ENCODE data around the gene FOXP4.

The FOXP4 gene

GRCh38 chr6:41528409-41528963 lies 17.7 kb upstream of the FOXP4 start:
- Histone ChIP-seq H3K27me3 (ENCODE audit: low read depth, low read length) (peaks cover 5% of the 10 kb centered on the region), H3K4me2 (ENCODE audit: low read length) (no peak overlapping the region), H4K20me1 (ENCODE audit: insufficient read depth, low read length) (no peaks in the 10 kb centered on the region), H3K4me1 (ENCODE audit: low read length) (peaks cover 16% of the 10 kb centered on the region), H2AFZ (ENCODE audit: low read depth, low read length) (no peak overlapping the region), H3K4me3 (ENCODE audit: low read length) (no peak overlapping the region), H3K27ac (ENCODE audit: low read length) (no peak overlapping the region), H3K9ac (ENCODE audit: low read length) (no peak overlapping the region), H3K79me2 (ENCODE audit: low read length) (no peaks in the 10 kb centered on the region), H3K9me3 (ENCODE audit: insufficient read depth, low read length) (no peaks in the 10 kb centered on the region), H3K36me3 (replicated peaks; ENCODE audit: low read depth, low read length) (no peaks in the 10 kb centered on the region)
- no peak for TF ChIP-seq EZH2phosphoT487 (IDR thresholded peaks at IDR 0.05; ENCODE audit: low read depth)

DNA sequence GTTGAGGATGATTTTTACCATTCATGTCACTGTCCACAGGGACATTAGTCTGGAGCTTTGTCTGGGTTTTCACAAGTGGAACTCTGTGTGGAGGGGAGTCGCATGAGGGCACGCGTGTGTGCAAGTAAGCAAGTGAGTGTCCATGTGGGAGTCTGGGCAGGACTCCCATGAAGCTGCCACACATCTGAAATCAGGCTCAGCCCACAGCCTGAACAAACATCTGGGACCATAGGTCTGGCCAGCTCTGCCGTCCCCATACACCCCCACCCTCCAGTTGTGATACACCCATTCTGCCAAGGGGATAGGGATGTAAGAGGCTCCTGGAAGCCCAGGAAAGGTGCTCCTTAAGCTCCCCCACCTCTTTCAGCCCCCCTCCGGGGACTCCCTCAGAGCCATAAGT lies 17.1 kb upstream of the FOXP4 start:
- Histone ChIP-seq H3K4me1 (ENCODE audit: low read length) (peaks cover 16% of the 10 kb centered on the region), H3K36me3 (replicated peaks; ENCODE audit: low read depth, low read length) (no peaks in the 10 kb centered on the region), H3K9me3 (ENCODE audit: insufficient read depth, low read length) (no peaks in the 10 kb centered on the region), H3K27me3 (ENCODE audit: low read depth, low read length) (no peaks in the 10 kb centered on the region), H3K4me2 (ENCODE audit: low read length) (no peak overlapping the region), H2AFZ (ENCODE audit: low read depth, low read length) (no peak overlapping the region), H4K20me1 (ENCODE audit: insufficient read depth, low read length) (no peaks in the 10 kb centered on the region), H3K79me2 (ENCODE audit: low read length) (no peaks in the 10 kb centered on the region), H3K27ac (ENCODE audit: low read length) (no peak overlapping the region), H3K4me3 (ENCODE audit: low read length) (no peak overlapping the region), H3K9ac (ENCODE audit: low read length) (no peak overlapping the region)
- TF ChIP-seq CTCF (IDR thresholded peaks at IDR 0.05; ENCODE audit: low read depth, low read length) (no peak), EZH2phosphoT487 (IDR thresholded peaks at IDR 0.05; ENCODE audit: low read depth) (no peak)

GRCh38 chr6:41529970-41530369 lies 16.2 kb upstream of the FOXP4 start:
- Histone ChIP-seq H3K9me3 (ENCODE audit: insufficient read depth, low read length) (no peaks in the 10 kb centered on the region), H3K27ac (ENCODE audit: low read length) (no peak overlapping the region), H3K9ac (ENCODE audit: low read length) (no peak overlapping the region), H3K27me3 (ENCODE audit: low read depth, low read length) (no peaks in the 10 kb centered on the region), H4K20me1 (ENCODE audit: insufficient read depth, low read length) (no peaks in the 10 kb centered on the region), H2AFZ (ENCODE audit: low read depth, low read length) (no peak overlapping the region), H3K4me1 (ENCODE audit: low read length) (peaks cover 16% of the 10 kb centered on the region), H3K79me2 (ENCODE audit: low read length) (no peaks in the 10 kb centered on the region), H3K4me3 (ENCODE audit: low read length) (no peak overlapping the region), H3K4me2 (ENCODE audit: low read length) (no peak overlapping the region), H3K36me3 (replicated peaks; ENCODE audit: low read depth, low read length) (no peaks in the 10 kb centered on the region)
- TF ChIP-seq CTCF (IDR thresholded peaks at IDR 0.05; ENCODE audit: low read depth, low read length) (no peak), EZH2phosphoT487 (IDR thresholded peaks at IDR 0.05; ENCODE audit: low read depth) (no peak)

DNA sequence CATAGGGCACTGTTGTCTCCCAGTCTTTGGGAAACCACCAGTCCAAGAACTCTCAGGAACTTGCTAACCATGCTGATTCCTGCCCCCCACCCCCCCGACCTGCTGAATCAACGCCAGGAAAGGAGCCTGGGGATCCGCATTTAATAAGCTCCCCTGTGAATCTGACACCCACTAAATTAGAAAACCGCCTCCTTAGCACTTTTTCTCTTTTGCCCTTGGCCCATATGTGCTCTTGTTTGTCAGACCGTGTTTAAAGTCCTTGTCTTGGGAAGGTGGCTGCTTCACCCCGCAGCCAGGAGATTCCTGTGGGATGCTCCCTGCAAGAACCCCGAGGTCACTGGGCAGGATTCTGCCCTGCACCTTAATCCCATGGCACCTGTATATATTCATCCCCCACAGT lies 15.7 kb upstream of the FOXP4 start:
- Histone ChIP-seq H3K27me3 (ENCODE audit: low read depth, low read length) (no peaks in the 10 kb centered on the region), H2AFZ (ENCODE audit: low read depth, low read length) (no peak overlapping the region), H3K4me3 (ENCODE audit: low read length) (no peak overlapping the region), H3K79me2 (ENCODE audit: low read length) (no peaks in the 10 kb centered on the region), H3K4me2 (ENCODE audit: low read length) (no peak overlapping the region), H3K27ac (ENCODE audit: low read length) (no peak overlapping the region), H3K4me1 (ENCODE audit: low read length) (peaks cover 16% of the 10 kb centered on the region), H3K36me3 (replicated peaks; ENCODE audit: low read depth, low read length) (no peaks in the 10 kb centered on the region), H3K9me3 (ENCODE audit: insufficient read depth, low read length) (no peaks in the 10 kb centered on the region), H3K9ac (ENCODE audit: low read length) (no peak overlapping the region), H4K20me1 (ENCODE audit: insufficient read depth, low read length) (no peaks in the 10 kb centered on the region)
- TF ChIP-seq EZH2phosphoT487 (IDR thresholded peaks at IDR 0.05; ENCODE audit: low read depth) (no peak), CTCF (IDR thresholded peaks at IDR 0.05; ENCODE audit: low read depth, low read length) (no peak)

All from OCI-LY3 (cell line).